ENCODE results near the gene TEKT1.

DNA sequence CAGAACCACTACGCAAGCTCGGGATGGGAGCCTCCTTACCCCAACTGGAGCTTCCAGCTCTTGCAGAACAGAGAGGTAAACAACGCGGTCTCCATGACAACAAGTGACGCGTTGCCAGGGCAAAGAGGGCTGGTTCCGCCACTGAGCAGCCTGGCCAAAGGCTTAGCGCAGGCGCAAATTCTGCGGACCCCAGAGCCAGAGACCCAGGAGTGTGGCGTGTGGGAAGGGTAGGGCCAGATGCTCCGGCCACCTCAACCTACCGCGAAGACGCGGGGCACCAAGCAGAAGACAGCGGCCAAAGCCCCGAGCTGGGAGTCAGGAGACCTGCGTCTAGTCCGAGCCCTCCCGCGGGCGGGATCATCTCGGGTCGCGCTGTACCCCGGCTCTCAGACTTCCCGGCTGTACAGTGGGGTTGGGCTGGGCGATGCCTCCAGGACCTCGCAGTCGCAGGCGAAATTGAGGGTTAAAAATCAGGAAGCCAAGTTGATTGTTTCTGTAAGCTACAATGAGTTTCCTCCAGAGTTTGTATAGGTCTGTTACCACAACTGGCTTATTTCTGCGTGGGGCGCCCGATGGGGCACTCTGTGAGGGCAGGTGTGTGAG, at the start of gene TEKT1:
- TF ChIP-seq POLR2AphosphoS5 (IDR thresholded peaks at IDR 0.05) (no peak), POLR2A (IDR thresholded peaks at IDR 0.05) (no peak), CTCF (IDR thresholded peaks at IDR 0.05) (no peak), EP300 (IDR thresholded peaks at IDR 0.05) (no peak)
